ENCODE data around the gene PRDM5. TPM values are rescaled to one million over a fixed set of nuclear protein-coding genes. Genes with fewer than 3 reads are reported as not detected.

Gene PRDM5
- total RNA-seq, 2 donors from 2014 or later, result 0.50 TPM; not detected in 1

DNA sequence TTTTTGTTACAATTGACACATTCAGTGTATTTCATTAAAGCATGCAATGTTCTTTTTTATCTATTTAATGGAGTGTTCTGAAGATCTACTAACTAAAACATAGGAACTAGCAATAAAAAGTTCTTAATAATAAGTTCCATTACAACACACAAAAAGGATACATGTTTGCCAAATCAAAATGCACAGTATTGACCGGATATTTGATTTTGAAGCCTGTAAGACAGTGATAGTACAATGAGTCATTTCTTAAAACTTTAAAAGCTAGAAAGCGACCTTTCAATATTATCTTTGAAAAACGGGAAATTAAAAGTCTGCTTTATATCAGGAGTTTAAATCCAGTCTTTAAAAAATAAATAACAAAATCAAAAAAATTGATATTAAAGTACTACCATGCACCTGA, 2.4 kb upstream of the PRDM5 start:
- Mint-ChIP-seq H3K4me1 (ENCODE audit: low read depth in 2 of 2) (peaks cover 7 to 8% of the 10 kb centered on the region in 2 donors), H3K9me3 (no peaks in the 10 kb centered on the region), H3K36me3 (no peaks in the 10 kb centered on the region), H3K27ac (no peak overlapping the region), H3K27me3 (peaks cover 25 to 39% of the 10 kb centered on the region in 2 donors), H3K4me3 (no peak overlapping the region)
- ATAC-seq (no peak), DNase-seq (ENCODE audit: low spot score) (no peak)

- Mint-ChIP-seq H3K9me3 (no peaks in the 10 kb centered on the region), H3K4me1 (ENCODE audit: low read depth in 2 of 2) (peaks cover 7 to 8% of the 10 kb centered on the region in 2 donors), H3K27ac (no peak overlapping the region), H3K36me3 (no peaks in the 10 kb centered on the region), H3K4me3 (peak overlapping the region; percentile 65), H3K27me3 (peaks cover 29 to 48% of the 10 kb centered on the region in 2 donors)
- no peak for DNase-seq (ENCODE audit: low spot score)
- no peak for ATAC-seq
Measured at GRCh38 chr4:120923207-120923522, 639 bp upstream of the PRDM5 start.

DNA sequence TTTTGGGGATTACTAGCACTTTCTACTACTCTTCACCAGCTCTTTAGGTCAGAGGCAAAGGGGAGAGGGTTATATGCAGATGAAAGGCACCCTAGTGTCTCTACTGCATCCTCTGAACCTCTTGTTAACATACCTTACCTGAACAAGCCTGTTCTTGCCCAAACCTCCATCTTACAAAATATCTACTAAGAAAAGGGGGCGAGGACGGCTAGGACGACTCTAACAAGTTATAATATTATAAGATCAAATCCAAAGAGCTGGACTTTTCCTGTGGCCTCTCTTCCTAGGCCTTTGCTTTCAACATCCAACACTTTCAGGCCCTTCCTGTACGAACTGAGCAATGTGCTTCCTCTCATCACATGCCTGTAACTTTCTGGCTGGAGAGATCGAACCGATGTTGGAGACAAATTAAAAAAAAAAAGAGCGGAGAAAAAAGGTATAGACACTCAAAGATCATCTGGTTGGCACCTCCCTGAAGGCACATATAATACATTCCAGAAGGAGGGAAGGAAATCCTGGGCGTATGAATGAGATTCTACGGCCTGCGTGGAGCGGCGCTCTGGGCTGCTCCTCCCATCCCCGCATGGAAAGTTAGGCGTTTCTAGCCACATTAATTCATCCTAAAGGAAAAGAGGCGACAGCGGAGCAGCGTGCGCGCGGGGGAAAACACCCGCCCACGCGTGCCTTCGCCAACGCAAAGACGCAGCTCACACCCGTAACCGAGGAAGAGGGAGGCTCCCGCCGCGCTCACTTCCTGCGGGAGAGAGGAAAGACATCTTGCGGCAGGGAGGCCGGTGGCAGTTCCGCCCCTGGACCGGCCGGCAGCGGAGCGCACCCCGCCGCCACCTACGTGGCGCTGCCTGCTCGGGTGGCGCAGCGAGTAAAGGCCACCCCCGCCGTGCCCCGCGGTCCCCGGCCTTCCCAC, 808 bp downstream of the PRDM5 start:
- H3K4me1 Mint-ChIP-seq (ENCODE audit: low read depth in 2 of 2), result peaks cover 7 to 8% of the 10 kb centered on the region in 2 donors
- H3K27me3 Mint-ChIP-seq, result peaks cover 31 to 49% of the 10 kb centered on the region in 2 donors
- H3K9me3 Mint-ChIP-seq, result no peaks in the 10 kb centered on the region
- ATAC-seq (peak; percentile 67 to 77), DNase-seq (ENCODE audit: low spot score) (no peak)
- H3K36me3 Mint-ChIP-seq, result no peaks in the 10 kb centered on the region
- peak overlapping the region; percentile 6 to 22 for H3K27ac Mint-ChIP-seq
- H3K4me3 Mint-ChIP-seq, result peak overlapping the region; percentile 85

DNA sequence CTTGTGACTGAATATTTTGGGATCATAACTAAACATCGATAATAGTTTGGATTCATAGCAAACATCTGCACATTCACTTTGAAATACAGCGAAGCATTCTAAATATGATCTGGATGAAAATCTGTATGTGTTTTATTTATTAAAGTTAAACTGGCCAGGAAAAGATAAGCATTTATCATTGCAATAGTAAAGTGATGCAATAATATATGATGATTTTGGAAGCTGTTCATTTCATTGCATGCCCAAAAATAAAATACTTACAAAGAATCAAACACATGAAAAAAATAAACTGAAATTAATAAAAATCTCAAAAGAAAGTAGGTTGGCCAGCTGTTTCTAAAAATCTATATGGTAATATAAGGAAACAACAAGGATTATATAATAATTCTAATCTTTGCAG, 1.9 kb downstream of the PRDM5 start:
- Mint-ChIP-seq H3K4me1 (ENCODE audit: low read depth in 2 of 2) (peaks cover 7 to 8% of the 10 kb centered on the region in 2 donors), H3K27ac (no peak overlapping the region), H3K36me3 (no peaks in the 10 kb centered on the region), H3K27me3 (peaks cover 28 to 49% of the 10 kb centered on the region in 2 donors), H3K4me3 (no peak overlapping the region), H3K9me3 (no peaks in the 10 kb centered on the region)
- ATAC-seq, result no peak
- no peak for DNase-seq (ENCODE audit: low spot score)

GRCh38 chr4:120919358-120919757, 3.2 kb downstream of the PRDM5 start:
- no peaks in the 10 kb centered on the region for H3K36me3 Mint-ChIP-seq
- H3K4me1 Mint-ChIP-seq (ENCODE audit: low read depth in 2 of 2), result peaks cover 7 to 8% of the 10 kb centered on the region in 2 donors
- no peaks in the 10 kb centered on the region for H3K9me3 Mint-ChIP-seq
- ATAC-seq, result no peak
- H3K27ac Mint-ChIP-seq, result no peak overlapping the region
- H3K27me3 Mint-ChIP-seq, result peaks cover 28 to 53% of the 10 kb centered on the region in 2 donors
- no peak for DNase-seq (ENCODE audit: low spot score)
- no peak overlapping the region for H3K4me3 Mint-ChIP-seq

- Mint-ChIP-seq H3K4me1 (ENCODE audit: low read depth in 2 of 2) (peaks cover 7 to 8% of the 10 kb centered on the region in 2 donors), H3K36me3 (no peaks in the 10 kb centered on the region), H3K27me3 (peaks cover 25 to 48% of the 10 kb centered on the region in 2 donors), H3K9me3 (no peaks in the 10 kb centered on the region), H3K4me3 (no peak overlapping the region), H3K27ac (no peak overlapping the region)
- DNase-seq (ENCODE audit: low spot score) (no peak), ATAC-seq (no peak)
Measured at GRCh38 chr4:120918788-120919187, 3.7 kb downstream of the PRDM5 start.

- no peak for ATAC-seq
Measured at GRCh38 chr4:120918092-120918491, 4.4 kb downstream of the PRDM5 start.

DNA sequence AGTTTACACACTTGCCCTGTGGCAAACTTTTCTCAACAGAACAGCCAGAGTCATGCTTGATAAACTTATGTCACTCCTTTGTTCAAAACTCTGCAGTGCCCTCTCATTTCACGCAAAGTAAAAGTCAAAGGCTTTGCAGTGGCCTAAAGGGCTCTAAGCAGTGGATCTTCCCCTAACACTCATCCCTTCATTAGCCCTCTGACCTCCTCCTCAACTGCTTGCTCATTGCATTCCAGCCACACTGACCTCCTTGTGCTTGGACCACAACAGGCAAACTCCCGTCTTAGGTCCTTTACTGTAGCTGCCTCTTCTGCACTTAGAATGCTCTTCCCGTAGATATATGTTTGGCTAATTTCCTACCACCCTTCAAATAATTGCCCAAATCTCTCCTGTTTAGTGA, 5.6 kb downstream of the PRDM5 start:
- ATAC-seq, result no peak

More at GRCh38 chr4:120918092-120918491, 4.4 kb downstream of the PRDM5 start:
- no peak overlapping the region for H3K27ac Mint-ChIP-seq
- no peak overlapping the region for H3K4me3 Mint-ChIP-seq
- no peaks in the 10 kb centered on the region for H3K36me3 Mint-ChIP-seq
- H3K27me3 Mint-ChIP-seq, result peaks cover 19 to 41% of the 10 kb centered on the region in 2 donors
- peaks cover 7% of the 10 kb centered on the region in 2 donors for H3K4me1 Mint-ChIP-seq (ENCODE audit: low read depth in 2 of 2)
- H3K9me3 Mint-ChIP-seq, result no peaks in the 10 kb centered on the region
- DNase-seq (ENCODE audit: low spot score), result no peak

DNA sequence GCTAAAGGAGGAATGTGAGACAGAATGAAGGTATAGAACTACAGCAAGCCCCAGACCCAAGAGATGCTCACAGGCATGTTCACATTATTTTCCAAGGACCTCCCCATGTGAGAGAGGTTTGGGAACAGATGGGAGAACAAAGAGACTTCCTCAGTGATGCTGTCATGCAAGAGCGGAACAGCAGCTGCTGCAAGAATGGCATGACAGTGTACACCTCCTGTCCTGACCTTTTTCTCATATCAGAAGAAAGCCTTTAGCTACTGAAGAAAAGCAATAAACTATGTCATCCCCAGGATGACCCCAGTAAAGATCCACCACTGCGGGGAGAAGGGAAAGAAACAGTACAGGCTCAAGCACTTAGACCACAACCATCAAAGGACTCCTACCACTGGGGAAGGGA, 7.2 kb downstream of the PRDM5 start:
- no peak for ATAC-seq
- H3K9me3 Mint-ChIP-seq, result no peaks in the 10 kb centered on the region
- H3K27me3 Mint-ChIP-seq, result peaks cover 16 to 34% of the 10 kb centered on the region in 2 donors
- no peak overlapping the region for H3K27ac Mint-ChIP-seq
- no peak overlapping the region for H3K4me3 Mint-ChIP-seq
- no peaks in the 10 kb centered on the region for H3K4me1 Mint-ChIP-seq (ENCODE audit: low read depth in 2 of 2)
- DNase-seq (ENCODE audit: low spot score), result no peak
- H3K36me3 Mint-ChIP-seq, result no peaks in the 10 kb centered on the region

More for the DNA sequence above, 5.6 kb downstream of the PRDM5 start:
- Mint-ChIP-seq H3K4me3 (no peak overlapping the region), H3K9me3 (no peaks in the 10 kb centered on the region), H3K4me1 (ENCODE audit: low read depth in 2 of 2) (peaks cover 5 to 6% of the 10 kb centered on the region in 2 donors), H3K27ac (no peak overlapping the region), H3K27me3 (peaks cover 19 to 38% of the 10 kb centered on the region in 2 donors), H3K36me3 (no peaks in the 10 kb centered on the region)
- DNase-seq (ENCODE audit: low spot score), result no peak

DNA sequence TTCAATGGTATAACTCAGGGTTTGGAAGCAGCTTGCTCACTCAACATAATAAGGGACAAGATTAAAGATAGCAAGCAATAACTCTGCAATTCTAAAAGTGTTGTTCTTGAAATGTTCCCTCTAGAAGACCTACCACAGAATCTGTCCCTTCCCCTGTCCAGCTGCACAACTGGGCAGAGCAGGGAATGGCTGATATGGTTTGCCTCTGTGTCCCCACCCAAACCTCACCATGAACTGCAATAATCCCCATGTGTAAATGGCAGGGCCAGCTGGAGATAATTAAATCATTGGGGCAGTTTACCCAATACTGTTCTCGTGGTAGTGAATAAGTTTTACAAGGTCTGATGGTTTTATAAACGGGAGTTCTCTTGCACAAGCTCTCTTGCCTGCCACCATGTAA, 19.1 kb downstream of the PRDM5 start:
- Mint-ChIP-seq H3K4me3 (no peak overlapping the region), H3K36me3 (no peaks in the 10 kb centered on the region), H3K9me3 (no peaks in the 10 kb centered on the region), H3K27ac (no peak overlapping the region), H3K4me1 (ENCODE audit: low read depth in 2 of 2) (peaks cover 0 to 6% of the 10 kb centered on the region in 2 donors), H3K27me3 (peaks cover 3 to 24% of the 10 kb centered on the region in 2 donors)
- no peak for DNase-seq (ENCODE audit: low spot score)
- no peak for ATAC-seq

- no peaks in the 10 kb centered on the region for H3K9me3 Mint-ChIP-seq
- H3K36me3 Mint-ChIP-seq, result no peaks in the 10 kb centered on the region
- no peak overlapping the region for H3K27ac Mint-ChIP-seq
- peak; percentile 48 to 83 for ATAC-seq
- no peak for DNase-seq (ENCODE audit: low spot score)
- peaks cover 0 to 6% of the 10 kb centered on the region in 2 donors for H3K4me1 Mint-ChIP-seq (ENCODE audit: low read depth in 2 of 2)
- H3K4me3 Mint-ChIP-seq, result no peak overlapping the region
- H3K27me3 Mint-ChIP-seq, result peaks cover 3 to 25% of the 10 kb centered on the region in 2 donors
Measured at GRCh38 chr4:120902925-120903324, 19.6 kb downstream of the PRDM5 start.

DNA sequence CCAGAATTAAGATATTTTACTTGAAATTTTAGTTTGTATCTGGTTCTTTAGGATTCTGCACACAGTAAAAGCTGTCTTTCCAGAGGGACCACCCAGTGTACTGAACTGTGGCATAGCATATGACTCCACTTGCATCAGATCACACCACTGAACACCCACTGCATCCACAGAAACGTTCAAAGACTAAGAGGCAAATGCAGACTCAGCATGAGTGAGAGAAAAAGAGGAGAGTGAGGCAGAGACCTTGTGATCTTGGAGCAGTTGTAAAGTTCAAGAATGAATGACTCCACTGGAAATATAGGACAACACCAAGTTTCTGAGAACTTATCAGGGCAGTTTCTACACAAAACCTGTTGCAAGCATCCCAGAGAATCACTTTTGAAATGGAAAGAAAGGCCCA, 20.8 kb downstream of the PRDM5 start:
- Mint-ChIP-seq H3K36me3 (no peaks in the 10 kb centered on the region), H3K27ac (no peak overlapping the region), H3K27me3 (peaks cover 3 to 27% of the 10 kb centered on the region in 2 donors), H3K4me1 (ENCODE audit: low read depth in 2 of 2) (peaks cover 0 to 6% of the 10 kb centered on the region in 2 donors), H3K4me3 (no peak overlapping the region), H3K9me3 (no peaks in the 10 kb centered on the region)
- no peak for DNase-seq (ENCODE audit: low spot score)
- ATAC-seq, result no peak

GRCh38 chr4:120897981-120898719, 24.4 kb downstream of the PRDM5 start:
- Mint-ChIP-seq H3K27me3 (peaks cover 3 to 43% of the 10 kb centered on the region in 2 donors), H3K4me1 (ENCODE audit: low read depth in 2 of 2) (peaks cover 0 to 9% of the 10 kb centered on the region in 2 donors), H3K27ac (no peak overlapping the region), H3K9me3 (peaks cover 2% of the 10 kb centered on the region), H3K4me3 (no peak overlapping the region), H3K36me3 (no peaks in the 10 kb centered on the region)
- no peak for DNase-seq (ENCODE audit: low spot score)
- no peak for ATAC-seq

DNA sequence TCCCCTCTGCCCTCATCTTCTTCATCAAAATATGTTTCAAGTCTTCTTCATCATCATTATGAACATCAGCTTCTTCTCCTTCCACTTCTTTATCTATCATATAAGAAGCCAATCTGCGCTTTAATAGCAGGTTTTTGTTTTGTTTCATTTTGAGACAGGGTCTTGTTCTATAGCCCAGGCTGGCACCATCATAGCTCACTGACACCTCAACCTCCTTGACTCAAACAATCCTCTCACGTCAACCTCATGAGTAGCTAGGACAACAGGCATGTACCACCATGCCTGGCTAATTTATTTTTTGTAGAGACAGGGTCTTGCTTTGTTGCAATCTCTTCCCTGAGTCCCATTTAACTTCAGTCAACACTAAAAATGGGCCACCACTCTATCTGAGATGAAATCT, 27.0 kb downstream of the PRDM5 start:
- Mint-ChIP-seq H3K27me3 (peaks cover 0 to 39% of the 10 kb centered on the region in 2 donors), H3K27ac (no peak overlapping the region), H3K36me3 (no peaks in the 10 kb centered on the region), H3K4me3 (no peak overlapping the region), H3K4me1 (ENCODE audit: low read depth in 2 of 2) (peaks cover 0 to 5% of the 10 kb centered on the region in 2 donors), H3K9me3 (peaks cover 8% of the 10 kb centered on the region)
- peak in 1 of 2 donors; percentile 63 for ATAC-seq
- DNase-seq (ENCODE audit: low spot score), result no peak

Data from natural killer cell treated with Interleukin-12 subunit alpha and Interleukin-12 subunit beta and Interleukin-15 and Interleukin-18, amount 100 ng/mL, for 72 hours (primary cell).